NOMO-1 (cell line): ENCODE results near the gene EN1.
A peak's percentile ranks its signal among the peaks of the same experiment; 100 is the strongest.

Experiments
- DNase-seq, 2 experiments: peaks; one replicate each; lab custom pipeline; 2025; ENCODE audit not compliant: unreplicated experiment in 2 of 2; lab: John Stamatoyannopoulos, UW

Gene EN1

GRCh38 chr2:118856330-118856977, 9.0 kb upstream of the EN1 start:
- DNase-seq: no peak

GRCh38 chr2:118855451-118856279, 8.2 kb upstream of the EN1 start:
- peak; percentile 57 to 71 for DNase-seq

- no peak for DNase-seq
These were observed 7.3 kb upstream of the EN1 start for GRCh38 chr2:118854507-118855345.

- no peak for DNase-seq
These were observed 6.3 kb upstream of the EN1 start for GRCh38 chr2:118853651-118854291.

GRCh38 chr2:118853129-118853640, 5.7 kb upstream of the EN1 start:
- no peak for DNase-seq

GRCh38 chr2:118852605-118853128, 5.2 kb upstream of the EN1 start:
- no peak for DNase-seq

- no peak for DNase-seq
These were observed 4.2 kb upstream of the EN1 start for GRCh38 chr2:118851650-118852049.

GRCh38 chr2:118850901-118851415, 3.5 kb upstream of the EN1 start:
- DNase-seq: no peak

- DNase-seq: no peak
These were observed 2.9 kb upstream of the EN1 start for GRCh38 chr2:118850168-118850900.

GRCh38 chr2:118849226-118850167, 2.0 kb upstream of the EN1 start:
- no peak for DNase-seq

GRCh38 chr2:118848381-118849225, 1.2 kb upstream of the EN1 start:
- no peak for DNase-seq

GRCh38 chr2:118847762-118848172, 319 bp upstream of the EN1 start:
- no peak for DNase-seq

- DNase-seq: no peak
These were observed 951 bp downstream of the EN1 start for GRCh38 chr2:118846442-118846952.

- DNase-seq: no peak
These were observed 1.7 kb downstream of the EN1 start for GRCh38 chr2:118845522-118846441.

GRCh38 chr2:118845005-118845521, 2.4 kb downstream of the EN1 start:
- DNase-seq: no peak
